MCF 10A (cell line): ENCODE measurements around the gene GNL1. TPM values are rescaled to one million over a fixed set of nuclear protein-coding genes. Genes with fewer than 3 reads are reported as not detected.

Experiments
- BruUV-seq: library from RNA; stranded (reverse); fragments of 400-500 nt; replicated peaks from 2 replicates; lab custom pipeline; 2021; lab: Mats Ljungman, UMichigan
- CTCF ChIA-PET: fragments of 300-600 bp; sonication (Branson Sonifier 250); formaldehyde crosslinking; extraction: SDS; loops from one replicate; lab custom pipeline; 2021; ENCODE audit warnings: antibody characterized with exemption, inconsistent platforms; lab: Yijun Ruan, JAX
- POLR2A ChIA-PET: fragments of 300-600, 350-650 bp; sonication (Branson Sonifier 250); formaldehyde crosslinking; extraction: SDS; loops from one replicate; lab custom pipeline; 2020; ENCODE audit warnings: antibody characterized with exemption, inconsistent platforms; lab: Yijun Ruan, JAX
- DNase-seq: peaks from one replicate; pipeline ENCODE4 v3.0.0-alpha.2; 2018; ENCODE audit not compliant: unreplicated experiment
- H3K27ac Mint-ChIP-seq: one replicate; pipeline ENCODE4 v1.8.0; 2022; ENCODE audit warnings: mild to moderate bottlenecking, low read depth, mixed read lengths; ENCODE audit not compliant: unreplicated experiment
- H3K27me3 Mint-ChIP-seq: one replicate; pipeline ENCODE4 v1.8.0; 2022; ENCODE audit warnings: mixed read lengths; ENCODE audit not compliant: insufficient read depth, unreplicated experiment
- H3K36me3 Mint-ChIP-seq: one replicate; pipeline ENCODE4 v1.8.0; 2022; ENCODE audit warnings: mild to moderate bottlenecking, moderate library complexity, mixed read lengths; ENCODE audit not compliant: insufficient read depth, unreplicated experiment
- H3K4me1 Mint-ChIP-seq: one replicate; pipeline ENCODE4 v1.8.0; 2022; ENCODE audit warnings: mixed read lengths; ENCODE audit not compliant: insufficient read depth, unreplicated experiment
- H3K4me3 Mint-ChIP-seq: one replicate; pipeline ENCODE4 v1.8.0; 2022; ENCODE audit warnings: mild to moderate bottlenecking, moderate library complexity, mixed read lengths; ENCODE audit not compliant: unreplicated experiment
- H3K9me3 Mint-ChIP-seq: one replicate; pipeline ENCODE4 v1.8.0; 2022; ENCODE audit warnings: mixed read lengths; ENCODE audit not compliant: unreplicated experiment
- intact Hi-C: fragments of 100-400 bp; cut with micrococcal nuclease; formaldehyde crosslinking; loops from 2 replicates; pipeline ENCODE4 v1.14.1; 2022
- microRNA-seq: library from miRNA; unstranded; fragments of <30 nt; microRNA quantifications from one replicate; pipeline ENCODE4 v1.2.0, GENCODE V29; 2022
- total RNA-seq: library from RNA; stranded (reverse); gene quantifications from 2 replicates; pipeline ENCODE4 v1.2.3, GENCODE V29; 2022
- TF ChIP-seq, protein P1 (sequence below): fragments of 200-600 bp; IDR thresholded peaks from one replicate; pipeline ENCODE4 v1.8.0; 2022; ENCODE audit warnings: antibody characterized with exemption, mild to moderate bottlenecking; ENCODE audit not compliant: unreplicated experiment

Gene GNL1
- total RNA-seq, 1 experiment from 2014 or later = 76.8 TPM

DNA sequence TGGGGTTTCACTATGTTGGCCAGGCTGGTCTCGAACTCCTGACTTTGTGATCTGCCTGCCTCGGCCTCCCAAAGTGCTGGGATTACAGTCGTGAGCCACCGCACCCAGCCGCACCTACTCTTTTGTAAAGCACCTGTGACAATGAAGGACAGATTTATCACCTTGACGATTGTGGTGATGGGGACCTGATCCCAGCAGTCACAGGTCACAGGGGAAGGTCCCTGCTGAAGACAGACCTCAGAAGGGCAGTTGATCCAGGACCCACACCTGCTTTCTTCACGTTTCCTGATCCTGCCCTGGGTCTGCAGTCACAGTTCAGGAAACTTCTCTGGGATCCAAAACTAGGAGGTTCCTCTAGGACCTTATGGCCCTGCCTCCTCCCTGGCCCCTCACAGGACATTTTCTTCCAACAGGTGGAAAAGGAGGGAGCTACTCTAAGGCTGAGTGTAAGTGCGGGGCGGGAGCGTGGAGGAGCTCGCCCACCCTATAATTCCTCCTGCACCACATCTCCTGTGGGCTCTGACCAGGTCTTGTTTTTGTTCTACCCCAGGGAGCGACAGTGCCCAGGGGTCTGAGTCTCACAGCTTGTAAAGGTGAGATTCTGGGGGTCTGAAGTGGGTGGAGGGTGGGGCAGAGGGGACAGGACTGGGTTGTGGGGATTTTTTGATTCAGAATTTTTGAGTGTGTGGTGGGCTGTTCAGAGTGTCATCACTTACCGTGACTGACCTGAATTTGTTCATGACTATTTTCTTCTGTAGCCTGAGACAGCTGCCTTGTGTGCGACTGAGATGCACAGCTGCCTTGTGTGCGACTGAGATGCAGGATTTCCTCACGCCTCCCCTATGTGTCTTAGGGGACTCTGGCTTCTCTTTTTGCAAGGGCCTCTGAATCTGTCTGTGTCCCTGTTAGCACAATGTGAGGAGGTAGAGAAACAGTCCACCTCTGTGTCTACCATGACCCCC lies 64.0 kb downstream of the GNL1 start:
- TF ChIP-seq, protein P1, sequence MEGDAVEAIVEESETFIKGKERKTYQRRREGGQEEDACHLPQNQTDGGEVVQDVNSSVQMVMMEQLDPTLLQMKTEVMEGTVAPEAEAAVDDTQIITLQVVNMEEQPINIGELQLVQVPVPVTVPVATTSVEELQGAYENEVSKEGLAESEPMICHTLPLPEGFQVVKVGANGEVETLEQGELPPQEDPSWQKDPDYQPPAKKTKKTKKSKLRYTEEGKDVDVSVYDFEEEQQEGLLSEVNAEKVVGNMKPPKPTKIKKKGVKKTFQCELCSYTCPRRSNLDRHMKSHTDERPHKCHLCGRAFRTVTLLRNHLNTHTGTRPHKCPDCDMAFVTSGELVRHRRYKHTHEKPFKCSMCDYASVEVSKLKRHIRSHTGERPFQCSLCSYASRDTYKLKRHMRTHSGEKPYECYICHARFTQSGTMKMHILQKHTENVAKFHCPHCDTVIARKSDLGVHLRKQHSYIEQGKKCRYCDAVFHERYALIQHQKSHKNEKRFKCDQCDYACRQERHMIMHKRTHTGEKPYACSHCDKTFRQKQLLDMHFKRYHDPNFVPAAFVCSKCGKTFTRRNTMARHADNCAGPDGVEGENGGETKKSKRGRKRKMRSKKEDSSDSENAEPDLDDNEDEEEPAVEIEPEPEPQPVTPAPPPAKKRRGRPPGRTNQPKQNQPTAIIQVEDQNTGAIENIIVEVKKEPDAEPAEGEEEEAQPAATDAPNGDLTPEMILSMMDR = no peak
- H3K36me3 Mint-ChIP-seq = peaks cover 47% of the 10 kb centered on the region
- no peaks in the 10 kb centered on the region for H3K27me3 Mint-ChIP-seq
- POLR2A ChIA-PET = interaction anchor here (1.1 to 2.3 kb wide), 3 partner anchors 9 to 125 kb away, joined by 3 to 6 read pairs (median 5); partner anchors contain the start of genes MRPS18B, PPP1R10 and PRR3
- CTCF ChIA-PET = interaction anchor here (0.5 to 3.0 kb wide), 10 partner anchors 35 to 105 kb away, joined by 3 to 22 read pairs (median 4); no protein-coding TSS in a partner anchor
- no peak overlapping the region for H3K27ac Mint-ChIP-seq
- peaks cover 11% of the 10 kb centered on the region for H3K4me1 Mint-ChIP-seq
- intact Hi-C loops = no loop called here
- BruUV-seq = no TSS peak
- H3K4me3 Mint-ChIP-seq = no peak overlapping the region
- no peaks in the 10 kb centered on the region for H3K9me3 Mint-ChIP-seq
- DNase-seq = no peak

Small RNA genes within 50 kb of the gene (microRNA-seq; reads per million reads assigned to microRNA genes)
- gene MIR877 = 102 reads per million, percentile 72 among the genes with 10 or more reads in this experiment

Other genes starting within 250 kb of the GNL1 start
- 14.7 and 18.6 TPM in 2 replicates for gene TRIM39, start 229.6 kb downstream of the GNL1 start, total RNA-seq
- gene RPP21, start 211.3 kb downstream of the GNL1 start, total RNA-seq = 63.0 and 74.1 TPM in 2 replicates
- 83.6 and 103 TPM in 2 replicates for gene HLA-E, start 67.0 kb downstream of the GNL1 start, total RNA-seq
- gene PRR3, start 806 bp upstream of the GNL1 start, total RNA-seq = 20.0 and 26.2 TPM in 2 replicates
- 58.0 and 63.9 TPM in 2 replicates for gene ABCF1, start 15.0 kb upstream of the GNL1 start, total RNA-seq
- 103 and 209 TPM in 2 replicates for gene PPP1R10, start 60.8 kb upstream of the GNL1 start, total RNA-seq
- gene MRPS18B, start 61.4 kb upstream of the GNL1 start, total RNA-seq = 120 and 127 TPM in 2 replicates
- gene ATAT1, start 70.4 kb upstream of the GNL1 start, total RNA-seq = 6.4 and 8.6 TPM in 2 replicates
- 10.3 and 15.7 TPM in 2 replicates for gene C6orf136, start 90.6 kb upstream of the GNL1 start, total RNA-seq
- 41.3 and 49.8 TPM in 2 replicates for gene DHX16, start 116.5 kb upstream of the GNL1 start, total RNA-seq
- gene PPP1R18, start 130.2 kb upstream of the GNL1 start, total RNA-seq = 66.9 and 74.7 TPM in 2 replicates
- 3.8 and 5.3 TPM in 2 replicates for gene NRM, start 134.5 kb upstream of the GNL1 start, total RNA-seq
- 50.6 and 54.5 TPM in 2 replicates for gene MDC1, start 160.8 kb upstream of the GNL1 start, total RNA-seq
- 200 and 210 TPM in 2 replicates for gene TUBB, start 163.9 kb upstream of the GNL1 start, total RNA-seq
- gene FLOT1, start 186.2 kb upstream of the GNL1 start, total RNA-seq = 61.8 and 73.7 TPM in 2 replicates
- 154 and 192 TPM in 2 replicates for gene IER3, start 188.1 kb upstream of the GNL1 start, total RNA-seq